Measurements from ENCODE around the gene TBC1D22A. TPM values are rescaled to one million over a fixed set of nuclear protein-coding genes. Genes with fewer than 3 reads are reported as not detected.

Gene TBC1D22A
- polyA plus RNA-seq, 1 donor from 2014 or later, result 9.3 TPM

DNA sequence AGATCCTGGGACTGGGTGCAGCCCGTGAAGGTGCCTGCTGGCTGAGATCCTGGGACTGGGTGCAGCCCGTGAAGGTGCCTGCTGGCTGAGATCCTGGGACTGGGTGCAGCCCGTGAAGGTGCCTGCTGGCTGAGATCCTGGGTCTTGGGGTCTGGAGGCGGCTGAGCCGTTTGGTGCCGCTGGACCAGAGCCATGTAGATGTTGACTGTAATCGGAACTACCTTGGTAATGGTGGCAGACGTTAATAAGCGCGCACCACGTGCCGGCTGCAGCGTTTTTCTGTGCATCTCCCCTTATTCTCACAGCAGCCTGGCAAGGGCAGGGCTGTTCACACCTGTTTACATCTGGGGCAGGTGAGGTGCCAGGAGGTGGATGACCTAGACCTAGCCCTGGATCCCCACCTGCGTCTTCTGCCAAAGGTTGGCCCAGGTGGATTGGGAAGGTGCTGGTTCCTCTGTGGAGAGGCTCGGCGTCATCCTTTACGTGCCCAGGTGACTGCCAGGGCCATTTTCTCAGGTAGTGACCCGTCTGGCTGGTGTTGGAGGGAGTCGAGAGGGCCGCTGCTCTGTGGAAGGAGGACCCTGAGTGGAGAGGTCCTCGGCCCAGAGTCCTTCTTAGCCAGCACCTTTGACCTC, 382.5 kb downstream of the TBC1D22A start:
- H4K20me1 ChIP-seq (ENCODE audit: insufficient read depth), result no peaks in the 10 kb centered on the region
- no peaks in the 10 kb centered on the region for H3K79me2 ChIP-seq (replicated peaks; ENCODE audit: insufficient read depth, low read length)
- no peaks in the 10 kb centered on the region for H3K36me3 ChIP-seq (ENCODE audit: insufficient read depth, low read length)
- no peak overlapping the region for H3K4me2 ChIP-seq (ENCODE audit: low read length)
- no peaks in the 10 kb centered on the region for H3K9me2 ChIP-seq (ENCODE audit: insufficient read depth, low read length)
- TF ChIP-seq CTCF (IDR thresholded peaks at IDR 0.05; ENCODE audit: poor library complexity, severe bottlenecking), result no peak
- no peak for TF ChIP-seq EP300 (conservative IDR thresholded peaks at IDR 0.05; ENCODE audit: poor library complexity, severe bottlenecking)
- TF ChIP-seq RAD21 (conservative IDR thresholded peaks at IDR 0.05), result no peak
- no peak for TF ChIP-seq POLR2AphosphoS5 (IDR thresholded peaks at IDR 0.05)
- TF ChIP-seq MXI1 (conservative IDR thresholded peaks at IDR 0.05; ENCODE audit: poor library complexity, severe bottlenecking), result no peak
- no peak for TF ChIP-seq TAF1 (IDR thresholded peaks at IDR 0.05; ENCODE audit: low read depth)
- TF ChIP-seq REST (IDR thresholded peaks at IDR 0.05; ENCODE audit: borderline replicate concordance), result no peak
- no peak for TF ChIP-seq EZH2 (IDR thresholded peaks at IDR 0.05; ENCODE audit: borderline replicate concordance, insufficient read depth, low read length, poor library complexity, severe bottlenecking)
- TF ChIP-seq SMC3 (conservative IDR thresholded peaks at IDR 0.05; ENCODE audit: poor library complexity), result no peak
- no peak overlapping the region for H3K27ac ChIP-seq (ENCODE audit: low read length)
- no peak overlapping the region for H2AFZ ChIP-seq (ENCODE audit: low read depth, low read length)
- no peaks in the 10 kb centered on the region for H3K27me3 ChIP-seq (ENCODE audit: insufficient read depth, low read depth, low read length)
- H3K4me3 ChIP-seq (ENCODE audit: low read length), result no peak overlapping the region
- no peaks in the 10 kb centered on the region for H3K9me3 ChIP-seq (ENCODE audit: low read length)
- no peak overlapping the region for H3K9ac ChIP-seq (ENCODE audit: low read length)
- H3F3A ChIP-seq (ENCODE audit: insufficient read depth, low read length, poor library complexity, severe bottlenecking), result no peaks in the 10 kb centered on the region

GRCh38 chr22:47145883-47146282, 383.4 kb downstream of the TBC1D22A start:
- H3K79me2 ChIP-seq (replicated peaks; ENCODE audit: insufficient read depth, low read length), result no peaks in the 10 kb centered on the region
- no peak overlapping the region for H3K9ac ChIP-seq (ENCODE audit: low read length)
- no peaks in the 10 kb centered on the region for H3F3A ChIP-seq (ENCODE audit: insufficient read depth, low read length, poor library complexity, severe bottlenecking)
- no peaks in the 10 kb centered on the region for H3K27me3 ChIP-seq (ENCODE audit: insufficient read depth, low read depth, low read length)
- no peak overlapping the region for H2AFZ ChIP-seq (ENCODE audit: low read depth, low read length)
- no peak overlapping the region for H3K27ac ChIP-seq (ENCODE audit: low read length)
- no peak overlapping the region for H3K4me3 ChIP-seq (ENCODE audit: low read length)
- no peaks in the 10 kb centered on the region for H3K9me3 ChIP-seq (ENCODE audit: low read length)
- H3K9me2 ChIP-seq (ENCODE audit: insufficient read depth, low read length), result no peaks in the 10 kb centered on the region
- TF ChIP-seq EP300 (conservative IDR thresholded peaks at IDR 0.05; ENCODE audit: poor library complexity, severe bottlenecking) (no peak), REST (IDR thresholded peaks at IDR 0.05; ENCODE audit: borderline replicate concordance) (no peak), CTCF (IDR thresholded peaks at IDR 0.05; ENCODE audit: poor library complexity, severe bottlenecking) (no peak), POLR2AphosphoS5 (IDR thresholded peaks at IDR 0.05) (no peak), SMC3 (conservative IDR thresholded peaks at IDR 0.05; ENCODE audit: poor library complexity) (no peak), EZH2 (IDR thresholded peaks at IDR 0.05; ENCODE audit: borderline replicate concordance, insufficient read depth, low read length, poor library complexity, severe bottlenecking) (no peak), RAD21 (conservative IDR thresholded peaks at IDR 0.05) (no peak), TAF1 (IDR thresholded peaks at IDR 0.05; ENCODE audit: low read depth) (no peak), MXI1 (conservative IDR thresholded peaks at IDR 0.05; ENCODE audit: poor library complexity, severe bottlenecking) (no peak)
- no peaks in the 10 kb centered on the region for H4K20me1 ChIP-seq (ENCODE audit: insufficient read depth)
- H3K4me2 ChIP-seq (ENCODE audit: low read length), result no peak overlapping the region
- H3K36me3 ChIP-seq (ENCODE audit: insufficient read depth, low read length), result no peaks in the 10 kb centered on the region
